ENCODE results near the gene SPEM2. TPM values are rescaled to one million over a fixed set of nuclear protein-coding genes. Genes with fewer than 3 reads are reported as not detected.

SPEM2 gene
- total RNA-seq, 4 donors from 2014 or later = not detected

DNA sequence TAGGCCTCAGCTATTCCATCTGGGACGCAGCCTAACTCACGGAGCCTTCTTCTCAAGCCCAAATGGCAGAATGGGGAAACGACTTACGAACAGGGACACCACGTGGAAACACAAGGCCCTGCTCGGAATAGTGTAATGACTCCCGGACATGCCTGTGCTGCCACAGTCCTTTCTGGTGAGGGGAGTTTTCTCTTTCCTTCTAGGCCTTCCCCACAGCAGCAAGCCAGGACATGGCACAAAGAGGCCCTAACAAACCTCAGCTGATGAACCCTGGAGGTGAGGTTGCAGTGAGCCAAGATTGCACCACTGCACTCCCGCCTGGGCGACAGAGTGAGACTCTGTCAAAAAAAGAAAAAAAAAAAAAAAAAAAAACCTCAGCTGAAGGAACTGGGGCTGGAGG is 38.7 kb downstream of the SPEM2 start:
- no peak for TF ChIP-seq POLR2A (IDR thresholded peaks at IDR 0.05)
- TF ChIP-seq, protein P1, sequence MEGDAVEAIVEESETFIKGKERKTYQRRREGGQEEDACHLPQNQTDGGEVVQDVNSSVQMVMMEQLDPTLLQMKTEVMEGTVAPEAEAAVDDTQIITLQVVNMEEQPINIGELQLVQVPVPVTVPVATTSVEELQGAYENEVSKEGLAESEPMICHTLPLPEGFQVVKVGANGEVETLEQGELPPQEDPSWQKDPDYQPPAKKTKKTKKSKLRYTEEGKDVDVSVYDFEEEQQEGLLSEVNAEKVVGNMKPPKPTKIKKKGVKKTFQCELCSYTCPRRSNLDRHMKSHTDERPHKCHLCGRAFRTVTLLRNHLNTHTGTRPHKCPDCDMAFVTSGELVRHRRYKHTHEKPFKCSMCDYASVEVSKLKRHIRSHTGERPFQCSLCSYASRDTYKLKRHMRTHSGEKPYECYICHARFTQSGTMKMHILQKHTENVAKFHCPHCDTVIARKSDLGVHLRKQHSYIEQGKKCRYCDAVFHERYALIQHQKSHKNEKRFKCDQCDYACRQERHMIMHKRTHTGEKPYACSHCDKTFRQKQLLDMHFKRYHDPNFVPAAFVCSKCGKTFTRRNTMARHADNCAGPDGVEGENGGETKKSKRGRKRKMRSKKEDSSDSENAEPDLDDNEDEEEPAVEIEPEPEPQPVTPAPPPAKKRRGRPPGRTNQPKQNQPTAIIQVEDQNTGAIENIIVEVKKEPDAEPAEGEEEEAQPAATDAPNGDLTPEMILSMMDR (IDR thresholded peaks at IDR 0.05) = no peak
- 41 to 56% methylated on average over 9 of the region's 9 CpGs for WGBS, 2 donors
- H3K4me3 ChIP-seq (ENCODE audit: low read depth, poor library complexity, severe bottlenecking) = no peak overlapping the region
- no peak for DNase-seq (ENCODE audit: low spot score in 2 of 2)
- intact Hi-C loops (cut with DNase I; ENCODE audit: low total_unique reads) = no loop called here

DNA sequence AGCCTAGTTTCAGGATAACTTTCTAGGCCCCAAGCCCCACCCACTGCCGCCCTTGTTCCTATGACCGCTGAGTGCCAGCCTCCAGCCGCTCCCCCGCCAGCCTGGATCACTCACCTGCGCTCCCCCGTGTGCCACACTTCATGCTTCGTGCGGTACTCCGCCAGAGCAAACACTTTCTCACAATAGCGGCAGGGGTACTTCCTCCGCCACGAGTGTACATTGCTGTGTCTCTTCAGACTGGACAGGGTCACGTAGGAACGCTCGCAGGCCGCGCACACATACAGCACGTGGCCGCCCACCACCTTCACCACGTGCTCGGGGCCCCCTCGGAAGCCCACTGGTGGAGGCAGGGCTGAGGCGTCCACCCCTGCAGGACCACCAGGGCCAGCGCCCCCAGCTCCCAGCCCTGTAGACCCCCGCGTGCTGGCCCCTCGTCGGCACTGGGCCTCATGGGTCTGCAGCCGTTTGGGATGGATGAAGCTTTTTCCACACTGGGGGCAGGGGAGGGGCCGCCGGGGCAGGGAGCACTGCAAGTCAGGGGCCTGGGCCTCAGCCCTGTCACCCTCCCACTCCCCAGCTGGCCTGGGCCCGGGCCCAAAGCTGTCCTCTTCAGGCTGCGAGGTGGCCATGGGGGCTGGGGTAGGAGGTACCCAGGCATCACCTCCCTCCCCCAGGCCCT is 40.3 kb downstream of the SPEM2 start:
- intact Hi-C loops (cut with DNase I; ENCODE audit: low total_unique reads) = no loop called here
- H3K4me3 ChIP-seq (ENCODE audit: low read depth, poor library complexity, severe bottlenecking) = no peak overlapping the region
- WGBS, 2 donors = 89 to 94% methylated on average over 28 to 33 of the region's 33 CpGs
- no peak for DNase-seq (ENCODE audit: low spot score in 2 of 2)
- TF ChIP-seq, protein P1 (IDR thresholded peaks at IDR 0.05) = no peak
- no peak for TF ChIP-seq POLR2A (IDR thresholded peaks at IDR 0.05)

DNA sequence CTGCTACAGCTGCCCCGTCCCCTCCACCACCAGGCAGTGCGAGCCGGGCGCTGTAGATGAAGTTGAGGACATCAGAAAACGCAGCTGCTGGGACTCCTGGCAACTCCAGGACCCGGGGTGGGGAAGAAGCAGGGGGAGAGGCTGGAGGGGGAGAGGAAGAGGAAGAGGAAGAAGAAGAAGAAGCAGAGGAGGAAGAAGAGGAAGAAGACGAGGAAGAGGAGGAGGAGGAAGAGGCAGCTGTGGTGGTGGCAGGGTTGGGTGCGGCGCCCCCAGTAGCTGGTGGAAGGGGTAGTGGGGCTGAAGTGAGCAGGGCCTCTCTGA is 40.9 kb downstream of the SPEM2 start:
- intact Hi-C loops (cut with DNase I; ENCODE audit: low total_unique reads) = no loop called here
- no peak overlapping the region for H3K4me3 ChIP-seq (ENCODE audit: low read depth, poor library complexity, severe bottlenecking)
- TF ChIP-seq POLR2A (IDR thresholded peaks at IDR 0.05) = no peak
- TF ChIP-seq, protein P1 (IDR thresholded peaks at IDR 0.05) = no peak
- no peak for DNase-seq (ENCODE audit: low spot score in 2 of 2)
- WGBS, 2 donors = 88 to 90% methylated on average over 9 of the region's 9 CpGs

DNA sequence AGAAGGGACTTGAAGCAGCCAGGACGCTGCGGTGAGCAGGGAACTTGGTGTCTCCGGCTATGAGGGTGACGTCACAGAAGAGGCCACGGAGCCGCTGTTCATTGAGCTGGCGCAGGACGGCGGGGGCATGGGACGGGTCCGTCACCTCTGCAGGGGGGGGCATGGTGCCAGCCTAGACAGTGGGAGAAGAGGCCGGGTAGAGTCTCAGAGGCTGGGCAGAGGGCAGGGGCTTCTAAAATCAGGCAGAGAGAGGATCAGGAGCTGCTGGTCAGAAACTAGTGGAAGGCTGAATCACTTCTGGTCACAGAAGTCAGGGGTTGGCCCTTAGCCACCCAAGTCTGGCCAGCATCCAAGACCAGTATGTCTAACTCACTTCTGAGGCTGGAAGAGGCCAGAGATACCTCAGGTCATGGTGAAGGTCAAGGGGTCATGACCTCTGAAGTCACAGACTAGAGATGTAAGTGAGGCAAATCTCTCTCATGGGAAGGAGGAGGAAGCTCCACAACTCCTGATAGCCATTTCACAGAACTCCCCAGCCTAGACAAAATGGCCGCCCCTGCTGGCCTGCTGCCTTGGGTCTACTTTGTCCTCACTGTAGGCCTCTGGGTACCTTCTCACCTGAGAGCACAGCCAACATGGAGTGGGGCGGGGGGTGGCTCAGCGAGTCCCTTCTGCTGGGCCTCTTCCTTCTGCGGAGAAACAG is 41.4 kb downstream of the SPEM2 start:
- no peak for DNase-seq (ENCODE audit: low spot score in 2 of 2)
- WGBS, 2 donors = 68 to 79% methylated on average over 16 of the region's 16 CpGs
- intact Hi-C loops (cut with DNase I; ENCODE audit: low total_unique reads) = no loop called here

DNA sequence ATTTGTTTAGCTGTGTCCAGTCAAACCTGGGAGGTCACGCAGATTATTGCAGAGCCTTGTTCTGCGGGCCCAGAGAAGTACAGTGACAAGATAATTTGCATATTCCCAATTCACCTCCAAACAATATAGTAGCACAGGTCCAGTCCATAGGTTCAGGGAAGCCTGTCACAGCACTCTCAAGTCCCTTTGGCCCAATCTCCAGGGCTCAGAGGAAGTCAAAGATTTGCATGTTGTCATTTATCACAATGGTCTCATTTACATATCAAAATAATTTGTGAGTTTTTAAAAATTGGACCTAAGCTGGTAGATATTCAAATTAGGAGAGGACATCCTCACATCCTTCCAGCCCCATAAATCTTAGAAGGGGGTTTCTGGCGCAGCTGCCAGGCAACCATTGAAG is 42.1 kb downstream of the SPEM2 start:
- DNase-seq (ENCODE audit: low spot score in 2 of 2) = no peak
- WGBS, 2 donors = 93 to 96% methylated on average over 3 of the region's 3 CpGs
- no peak overlapping the region for H3K4me3 ChIP-seq (ENCODE audit: low read depth, poor library complexity, severe bottlenecking)
- intact Hi-C loops (cut with DNase I; ENCODE audit: low total_unique reads) = no loop called here
- no peak for TF ChIP-seq POLR2A (IDR thresholded peaks at IDR 0.05)
- TF ChIP-seq, protein P1 (IDR thresholded peaks at IDR 0.05) = no peak

More for the DNA sequence above, 41.4 kb downstream of the SPEM2 start:
- TF ChIP-seq POLR2A (IDR thresholded peaks at IDR 0.05) = no peak
- TF ChIP-seq, protein P1 (IDR thresholded peaks at IDR 0.05) = no peak
- H3K4me3 ChIP-seq (ENCODE audit: low read depth, poor library complexity, severe bottlenecking) = no peak overlapping the region
